G401.6 (cell line): Measurements from ENCODE around the gene TRABD.

Source experiments
- FAIRE-seq: peaks from 2 replicates; lab custom pipeline; 2012; peaks lifted over from hg19 to GRCh38; lab: Jason Lieb, UNC

TRABD gene

DNA sequence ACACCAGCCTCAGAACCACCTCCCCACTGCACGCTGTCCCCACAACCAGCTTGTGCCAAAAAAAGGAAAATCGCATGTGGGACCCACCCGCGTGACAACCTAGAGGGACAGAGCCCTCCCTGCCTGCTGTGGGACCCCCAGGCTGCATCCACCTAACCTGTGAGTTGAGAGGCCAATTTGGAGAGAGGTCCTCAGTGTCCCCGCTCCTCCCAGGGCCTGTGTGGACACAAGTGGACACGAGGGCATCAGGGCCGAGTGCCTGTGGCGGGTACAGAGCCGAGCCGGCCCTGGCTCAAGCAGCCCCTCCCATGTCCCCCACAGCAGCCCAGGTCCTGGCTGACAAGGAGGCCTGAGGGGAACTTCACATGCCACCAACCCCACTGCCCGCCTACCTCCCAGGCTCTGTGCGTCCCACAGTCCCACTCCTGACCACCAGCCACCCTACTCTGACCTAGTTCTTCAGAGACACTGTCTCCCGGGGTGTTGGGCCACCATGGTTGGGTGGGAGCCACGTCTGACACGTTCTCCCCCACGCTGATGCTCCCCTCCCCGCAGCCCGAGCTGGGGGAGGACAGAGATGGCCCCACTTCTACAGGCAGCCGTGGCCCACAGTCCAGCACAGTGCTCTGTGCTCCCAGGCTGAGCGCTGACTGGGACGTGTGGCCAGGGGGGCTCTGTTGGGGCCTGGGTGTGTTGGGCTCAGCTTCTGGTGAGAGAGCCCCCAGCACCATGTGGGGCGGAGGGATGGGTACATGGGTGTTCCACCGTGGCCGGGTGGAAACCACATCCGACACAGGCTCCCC, 34.3 kb downstream of the TRABD start:
- no peak for FAIRE-seq

DNA sequence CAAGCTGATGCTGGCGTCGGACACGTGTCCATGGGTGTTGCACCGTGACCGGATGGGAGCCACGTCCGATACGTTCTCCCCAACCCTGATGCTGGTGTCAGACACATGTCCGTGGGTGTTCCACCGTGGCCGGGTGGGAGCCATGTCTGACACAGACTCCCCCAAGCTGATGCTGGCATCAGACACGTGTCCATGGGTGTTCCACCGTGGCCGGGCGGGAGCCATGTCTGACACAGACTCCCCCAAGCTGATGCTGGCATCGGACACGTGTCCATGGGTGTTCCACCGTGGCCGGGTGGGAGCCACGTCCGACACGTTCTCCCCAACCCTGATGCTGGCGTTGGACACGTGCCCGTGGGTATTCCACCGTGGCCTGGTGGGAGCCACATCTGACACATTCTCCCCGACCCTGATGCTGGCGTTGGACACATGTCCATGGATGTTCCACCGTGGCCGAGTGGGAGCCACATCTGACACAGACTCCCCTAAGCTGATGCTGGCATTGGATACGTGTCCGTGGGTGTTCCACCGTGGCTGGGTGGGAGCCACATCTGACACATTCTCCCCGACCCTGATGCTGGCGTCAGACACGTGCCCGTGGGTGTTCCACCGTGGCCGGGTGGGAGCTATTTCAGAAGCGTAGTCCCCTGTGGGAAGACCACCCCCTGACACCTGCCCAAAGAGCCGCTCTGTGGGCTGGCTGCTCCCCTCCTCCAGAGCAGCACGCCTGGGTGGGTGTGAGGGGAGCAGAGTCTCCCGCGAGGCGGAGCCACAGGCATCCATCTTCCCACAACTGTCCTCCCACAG, 35.1 kb downstream of the TRABD start:
- no peak for FAIRE-seq

DNA sequence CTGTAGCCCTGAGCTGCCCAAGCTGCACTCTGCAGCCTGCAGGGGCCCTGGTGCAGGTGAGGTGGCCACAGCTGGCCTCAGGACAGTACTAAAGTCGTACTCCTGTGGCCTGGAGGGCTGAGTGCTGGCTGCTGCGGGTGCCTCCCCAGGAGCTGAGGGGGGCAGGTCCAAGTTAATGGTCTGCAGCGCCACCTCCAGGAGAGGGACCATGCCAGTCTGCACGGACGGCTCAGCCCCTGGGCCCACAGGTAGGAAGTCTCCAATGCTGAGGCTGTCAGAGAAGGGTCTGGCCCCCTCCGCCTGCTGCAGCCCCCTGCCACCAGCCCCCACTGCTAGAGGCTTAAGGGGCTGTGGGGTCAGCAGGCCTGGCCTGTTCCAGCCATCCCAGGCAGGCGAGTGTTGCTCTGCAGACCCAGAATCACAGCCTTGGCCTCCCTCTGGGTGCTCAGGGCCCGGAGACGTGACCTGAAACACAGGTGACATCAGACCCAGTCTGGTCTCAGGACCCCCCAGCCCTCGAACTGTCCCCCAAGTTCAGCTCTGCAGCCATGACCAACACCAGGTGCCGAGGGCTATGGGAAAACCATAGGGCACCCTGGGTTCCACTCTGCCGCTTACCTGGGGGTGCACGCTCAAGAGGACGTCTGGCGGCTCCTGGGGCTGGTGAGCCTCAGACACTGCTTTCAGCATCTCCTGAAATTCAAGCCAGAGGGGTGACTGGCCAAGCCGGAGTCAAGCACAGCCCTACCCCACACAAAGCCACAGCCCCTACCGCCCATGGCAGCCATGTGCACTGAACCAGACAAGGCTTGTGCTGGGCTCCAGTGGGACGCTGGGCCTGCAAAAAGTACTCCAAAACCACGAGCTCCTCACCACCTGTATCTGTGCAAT, 35.9 kb downstream of the TRABD start:
- FAIRE-seq, result no peak

DNA sequence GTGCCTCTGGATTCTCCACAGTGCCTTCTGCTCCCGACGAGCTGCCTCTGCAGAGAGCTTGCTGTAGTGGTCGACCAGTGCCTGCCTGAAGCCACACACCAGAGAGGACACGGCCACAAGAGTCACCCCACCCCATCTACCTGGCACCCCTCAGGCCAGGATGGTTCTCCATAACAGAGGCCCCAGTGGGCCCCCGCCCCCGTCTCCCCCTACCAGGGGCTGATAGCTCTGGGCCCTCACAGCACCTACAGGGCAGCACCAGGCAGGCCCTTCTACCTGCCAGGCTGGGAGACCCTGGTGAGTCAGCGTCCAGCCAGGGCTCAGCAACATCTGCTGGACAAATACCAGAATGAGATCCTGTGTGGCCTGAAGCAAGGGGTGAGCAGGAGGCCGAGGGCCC, 36.8 kb downstream of the TRABD start:
- FAIRE-seq, result no peak

DNA sequence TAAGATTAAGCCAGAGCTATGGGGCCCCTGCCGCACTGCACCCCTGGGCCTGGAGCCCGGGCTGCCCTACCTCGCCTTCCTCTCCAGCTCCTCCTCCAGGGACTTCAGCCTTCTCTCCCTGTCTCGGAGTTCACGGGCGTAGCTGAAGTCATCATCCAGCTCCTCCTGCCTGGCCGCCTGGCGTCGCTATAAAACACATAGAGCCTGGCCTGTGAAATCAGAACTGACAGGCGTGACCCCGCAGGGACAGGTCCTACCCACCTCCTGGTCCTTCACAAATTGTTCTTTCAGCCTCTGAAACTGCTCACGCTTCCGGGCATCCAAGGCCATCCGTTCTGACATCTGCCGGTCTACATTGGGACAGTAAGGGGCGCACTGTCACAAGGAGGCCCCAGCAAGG, 38.4 kb downstream of the TRABD start:
- FAIRE-seq, result no peak

DNA sequence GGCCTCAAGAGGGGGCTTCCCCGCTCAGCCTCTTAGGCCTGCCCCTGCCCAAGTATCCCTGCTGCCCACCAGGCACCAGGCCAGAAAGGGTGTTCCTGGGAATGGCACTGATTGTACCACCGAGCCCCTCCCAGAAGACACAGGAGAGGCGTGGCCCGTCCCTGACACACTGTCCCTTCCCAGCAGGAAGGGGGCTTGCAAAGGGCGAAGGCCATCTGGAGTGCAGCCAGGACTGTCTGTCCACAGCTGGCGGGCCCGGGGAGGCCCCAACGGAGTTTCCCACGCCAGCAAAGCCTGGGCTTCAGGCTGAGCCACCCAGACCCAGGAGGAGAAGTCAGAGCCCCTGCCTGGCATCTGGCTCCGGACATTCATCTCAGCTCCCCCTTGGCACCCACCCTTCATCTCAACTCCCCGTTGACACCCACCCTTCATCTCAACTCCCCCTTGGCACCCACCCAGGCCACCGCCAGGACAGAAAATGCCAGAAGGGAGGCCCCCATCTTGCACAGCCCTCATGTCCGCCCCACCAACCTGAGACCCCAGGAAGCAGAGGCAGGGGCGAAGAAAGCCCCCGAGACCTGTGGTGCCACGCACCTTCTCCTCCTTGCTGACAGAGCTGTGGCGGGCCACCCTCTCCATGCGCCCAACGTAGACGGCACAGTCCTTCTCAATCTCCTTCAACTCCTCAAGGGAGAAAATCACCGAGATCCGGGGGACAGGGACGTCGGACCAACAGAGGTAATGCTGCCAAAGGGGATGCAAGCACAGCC, 39.7 kb downstream of the TRABD start:
- FAIRE-seq, result no peak

DNA sequence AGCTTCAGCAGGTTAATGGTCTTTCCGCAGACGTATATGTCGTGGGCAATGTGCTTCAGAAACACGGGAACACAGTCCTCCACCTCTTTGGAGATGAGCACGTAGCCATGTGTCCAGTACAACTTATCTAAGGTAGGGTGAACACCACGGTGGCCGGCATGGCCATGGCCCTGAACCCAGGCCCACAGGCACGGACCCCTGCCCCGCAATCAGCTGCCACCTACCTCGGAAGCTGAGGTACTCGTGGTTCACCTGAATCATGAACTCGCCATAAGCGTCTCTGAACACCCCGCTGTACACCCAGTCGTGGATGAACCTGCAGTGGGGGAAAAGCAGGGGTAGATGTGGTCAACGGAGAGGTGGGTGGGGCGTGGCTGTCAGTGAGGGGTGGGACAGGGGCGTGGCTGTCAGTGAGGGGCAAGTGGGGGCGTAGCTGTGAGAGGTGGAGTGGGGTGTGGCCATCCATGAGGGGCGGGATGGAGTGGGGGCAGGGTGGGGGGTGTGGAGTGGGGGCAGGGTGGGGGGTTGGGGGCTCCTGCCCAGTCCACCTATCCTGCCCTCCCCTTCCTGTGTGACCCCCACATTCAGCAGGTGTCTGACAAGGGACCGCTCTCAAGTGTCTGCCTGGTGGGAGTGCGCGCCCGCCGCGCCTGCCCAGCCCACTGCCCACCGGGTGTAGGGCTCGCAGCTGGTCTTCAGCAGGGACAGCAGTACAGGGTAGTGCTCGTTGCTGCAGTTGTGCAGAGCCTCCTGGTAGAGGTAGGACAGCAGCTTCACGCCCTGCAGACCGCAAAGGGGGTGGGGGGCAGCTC, 40.6 kb downstream of the TRABD start:
- FAIRE-seq, result no peak

DNA sequence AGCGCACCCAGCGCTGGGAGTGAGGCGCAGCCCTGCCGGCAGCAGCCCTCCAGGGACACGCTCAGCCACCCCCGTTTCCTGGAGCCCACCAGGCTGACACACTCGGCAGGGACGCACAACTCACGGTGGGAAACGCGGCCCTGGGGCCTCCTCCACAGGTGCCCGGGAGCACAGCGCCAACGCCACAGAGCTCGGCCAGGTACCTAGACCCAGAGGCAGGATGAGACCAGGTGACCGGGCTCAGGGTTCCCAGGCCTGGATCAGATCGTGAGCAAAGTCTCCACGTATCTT, 41.1 kb downstream of the TRABD start:
- no peak for FAIRE-seq

DNA sequence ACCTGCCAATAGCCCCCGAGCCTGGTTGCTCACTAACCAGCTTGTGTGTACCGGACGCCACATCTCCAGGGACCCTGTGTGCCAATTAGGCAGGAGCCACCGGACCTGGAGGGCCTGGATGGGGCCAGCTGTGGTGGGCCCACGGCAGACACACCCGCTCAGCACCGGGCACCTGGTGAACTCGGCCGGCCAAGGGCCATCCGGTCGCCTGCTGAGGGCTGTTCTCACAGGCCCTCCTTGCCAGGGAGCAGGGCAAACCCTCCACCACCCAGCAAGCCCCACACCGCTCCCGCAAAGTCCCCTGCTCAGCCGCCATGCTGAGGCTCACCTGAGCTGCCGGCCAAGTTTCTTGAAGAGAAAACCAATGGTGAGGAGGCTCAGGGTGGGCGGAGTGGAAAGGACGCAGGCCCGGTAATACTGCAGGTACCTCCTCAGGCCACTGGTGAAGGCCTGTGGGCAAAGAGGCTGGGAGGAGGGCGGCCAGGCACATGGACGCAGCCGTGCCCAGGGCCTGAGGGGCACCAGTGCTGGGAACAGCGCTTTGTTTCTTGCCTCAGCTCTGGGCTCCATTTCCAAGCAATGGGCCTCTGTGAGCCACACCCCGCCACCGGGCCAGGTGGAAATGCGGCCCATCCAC, 42.0 kb downstream of the TRABD start:
- no peak for FAIRE-seq

DNA sequence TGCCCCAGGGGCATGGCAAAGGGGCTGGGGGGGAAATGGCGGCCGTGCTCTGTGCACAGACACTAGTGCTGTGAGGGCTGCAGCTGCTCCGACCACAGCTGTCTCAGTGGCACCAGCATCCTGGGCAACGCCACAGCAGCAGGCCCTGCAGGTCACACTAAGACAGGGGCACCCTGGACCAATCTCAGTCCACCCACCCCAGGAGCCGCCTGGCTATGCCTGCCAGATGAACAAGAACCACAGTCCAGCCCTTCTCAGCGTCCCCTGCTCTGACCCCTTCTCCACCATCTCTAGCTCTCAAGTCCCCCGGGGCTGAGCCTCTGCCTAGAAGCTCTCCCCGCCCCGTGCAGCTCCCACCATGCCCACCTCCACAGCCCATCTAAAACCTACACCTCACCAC, 42.7 kb downstream of the TRABD start:
- FAIRE-seq, result no peak

DNA sequence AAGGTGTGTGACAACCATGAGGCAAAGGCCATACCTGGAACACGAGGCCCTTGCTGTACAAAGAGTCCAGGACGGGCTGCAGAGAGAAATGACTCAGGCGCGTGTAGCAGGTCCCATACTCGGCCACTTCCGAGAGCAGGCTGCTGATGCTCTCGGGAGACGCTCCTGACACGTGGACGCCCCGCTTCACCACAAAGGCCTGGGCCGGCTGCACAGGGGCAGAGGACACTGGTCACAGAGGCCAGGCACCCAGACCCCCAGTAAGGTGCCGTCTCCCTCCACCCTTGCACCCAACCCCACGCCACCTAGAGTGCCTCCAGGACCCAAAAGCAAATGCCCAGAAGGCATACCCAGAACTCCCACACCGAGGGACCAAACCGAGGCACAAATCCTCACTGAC, 43.7 kb downstream of the TRABD start:
- FAIRE-seq, result no peak

DNA sequence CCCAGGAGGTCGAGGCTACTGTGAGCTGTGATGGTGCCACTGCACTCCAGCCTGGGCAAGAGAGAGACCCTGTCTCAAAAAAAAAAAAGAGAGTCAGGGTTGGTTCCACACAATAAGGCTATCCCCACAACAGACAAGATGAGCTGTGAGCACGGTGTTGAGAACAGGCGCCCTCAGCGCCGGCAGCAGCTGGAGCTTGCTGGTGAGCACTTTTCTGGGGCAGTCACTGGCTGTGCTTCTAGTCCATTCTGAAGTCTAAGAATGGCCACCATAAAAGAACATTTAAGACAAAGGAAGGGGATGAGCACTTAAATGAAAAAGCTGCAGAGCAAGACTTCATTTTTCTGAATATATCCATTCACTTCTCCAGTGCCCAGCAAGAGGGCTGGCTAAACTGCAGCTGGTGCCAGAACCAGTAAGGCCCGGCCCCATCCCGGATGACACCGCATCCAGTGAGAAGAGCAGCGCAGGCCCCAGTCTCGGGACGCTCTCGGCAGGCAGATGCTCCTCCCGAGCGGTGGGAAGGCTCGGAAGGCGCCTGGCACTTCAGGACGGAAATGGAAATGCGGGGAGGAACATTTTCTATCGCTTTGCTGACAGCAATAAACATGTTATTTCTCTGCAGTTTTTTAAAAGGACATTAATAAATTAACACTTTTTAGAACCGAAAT, 46.9 kb downstream of the TRABD start:
- FAIRE-seq, result no peak

DNA sequence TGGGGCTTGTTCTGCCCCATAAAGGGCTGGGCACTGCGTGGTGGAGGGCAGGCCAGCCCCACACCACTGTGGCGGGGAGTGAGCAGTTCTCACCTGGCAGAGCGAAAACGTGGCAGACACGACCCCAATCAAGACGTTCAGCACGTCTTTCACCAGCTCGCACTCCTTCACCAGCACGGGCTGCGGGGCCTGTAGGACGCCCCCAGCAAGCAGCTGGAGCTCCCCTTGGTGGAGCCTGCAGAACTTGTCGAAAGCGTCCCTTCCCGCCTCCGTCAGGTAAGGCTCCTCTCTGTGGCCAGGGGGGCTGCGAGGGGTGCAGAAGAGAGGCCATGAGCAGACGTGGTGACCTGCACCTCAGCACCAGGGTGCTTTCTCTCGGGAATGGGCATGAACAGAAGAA, 47.5 kb downstream of the TRABD start:
- no peak for FAIRE-seq

DNA sequence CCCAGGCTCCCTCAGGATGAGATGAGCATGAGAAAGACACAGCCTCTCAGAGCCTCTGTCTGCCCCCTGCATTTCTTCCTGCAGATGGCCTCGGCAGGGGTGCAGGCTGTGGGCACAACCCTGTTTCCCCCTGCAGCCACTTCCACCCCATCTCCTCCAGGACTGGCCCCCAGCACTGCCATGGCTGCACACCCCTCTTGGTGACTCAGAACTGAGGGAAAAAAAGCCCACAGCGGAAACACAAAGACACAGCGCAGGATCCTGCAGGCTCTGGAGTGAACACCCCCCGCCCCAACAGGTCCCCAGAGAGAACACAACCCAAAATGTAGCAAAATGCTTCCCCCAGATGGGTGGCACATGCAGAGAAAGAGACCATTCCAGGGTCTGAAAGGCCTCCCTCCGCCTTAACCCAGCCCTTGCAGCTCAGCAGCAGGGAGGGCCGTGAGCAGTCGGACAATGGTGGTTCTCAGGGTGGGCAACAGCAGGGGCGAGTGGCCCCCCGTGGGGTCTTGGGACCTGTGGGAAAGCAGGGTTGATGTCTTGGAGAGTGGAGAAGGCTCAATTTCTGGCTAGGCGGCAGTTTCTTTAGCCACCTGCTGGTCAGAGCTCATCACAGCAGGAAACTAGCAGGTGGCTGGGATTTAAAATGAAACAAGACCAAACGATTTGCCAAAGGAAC, 51.2 kb downstream of the TRABD start:
- FAIRE-seq, result no peak

DNA sequence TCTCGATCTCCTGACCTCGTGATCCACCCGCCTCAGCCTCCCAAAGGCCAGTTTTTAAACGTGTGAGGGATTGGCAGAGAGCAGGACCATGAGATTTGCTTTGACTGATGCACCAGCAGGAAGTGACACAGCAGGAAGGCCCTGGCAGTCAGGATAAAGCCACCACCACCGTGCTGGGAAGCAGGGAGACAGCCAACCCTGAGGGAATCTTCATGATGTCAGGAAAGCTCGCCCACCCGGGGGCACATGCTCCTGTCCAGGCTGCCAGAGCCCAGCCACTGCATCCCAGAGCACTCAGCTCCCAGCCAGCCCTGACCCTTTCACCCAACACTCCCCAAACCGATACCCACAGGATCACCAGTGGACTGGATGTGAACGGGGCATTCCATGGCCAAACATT, 53.0 kb downstream of the TRABD start:
- FAIRE-seq, result no peak

DNA sequence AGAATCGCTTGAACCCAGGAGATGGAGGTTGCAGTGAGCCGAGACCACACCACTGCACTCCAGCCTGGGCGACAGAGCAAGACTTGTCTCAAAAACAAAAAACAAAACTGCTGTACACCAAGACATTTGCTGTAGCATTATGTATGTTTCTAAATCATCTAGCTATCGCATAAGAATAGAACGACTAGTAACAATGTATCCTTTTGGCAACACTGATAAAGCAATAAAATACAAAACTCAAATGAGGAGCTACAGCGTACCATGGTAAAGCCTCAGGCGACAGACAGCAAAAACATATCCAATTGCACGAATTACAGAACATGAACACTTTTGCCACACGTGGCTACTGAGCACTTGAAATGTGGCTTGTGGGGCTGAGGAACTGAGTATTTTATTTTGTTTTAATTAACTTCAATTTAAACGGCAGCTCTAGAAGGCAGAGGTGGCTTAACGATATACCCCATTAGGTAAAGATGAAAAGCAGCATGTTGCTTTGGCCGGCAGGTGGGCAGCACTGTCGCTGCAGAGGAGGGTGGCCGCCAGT, 56.8 kb downstream of the TRABD start:
- FAIRE-seq, result no peak

DNA sequence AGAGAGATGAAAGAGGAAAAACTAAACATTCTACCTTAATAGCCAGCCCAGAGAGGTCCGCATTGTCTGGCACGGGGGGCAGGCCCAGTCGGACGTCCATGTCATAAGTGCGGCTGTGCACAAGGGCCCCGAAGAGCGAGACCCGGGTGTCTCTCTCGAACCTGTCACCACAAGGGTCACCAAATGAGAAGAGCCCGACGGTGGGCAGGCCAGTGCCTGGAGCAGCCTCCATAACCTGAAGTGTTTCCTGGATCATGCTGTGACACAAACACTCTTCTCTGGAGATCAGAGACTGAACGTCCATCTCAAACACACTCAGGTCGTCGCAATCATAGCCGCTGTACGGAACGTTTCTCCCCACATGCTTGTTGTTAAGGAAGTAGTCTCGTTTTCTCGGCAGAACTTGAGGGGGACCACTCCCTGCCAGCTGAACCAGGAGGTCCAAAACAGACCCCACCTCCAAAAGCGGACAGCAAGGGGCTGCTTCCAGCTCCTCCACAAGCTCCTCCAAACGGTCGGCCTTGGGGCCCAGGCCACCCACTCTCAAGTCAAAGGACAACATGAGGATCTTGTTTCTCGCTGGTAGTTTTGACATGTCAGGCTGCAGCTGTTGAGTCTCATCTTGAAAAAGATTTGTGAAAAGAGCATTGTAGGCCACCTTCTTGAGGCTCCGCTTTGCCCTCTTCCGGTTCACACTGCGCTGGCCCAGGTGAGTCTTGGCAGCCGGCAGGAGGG, 58.1 kb downstream of the TRABD start:
- FAIRE-seq, result no peak

DNA sequence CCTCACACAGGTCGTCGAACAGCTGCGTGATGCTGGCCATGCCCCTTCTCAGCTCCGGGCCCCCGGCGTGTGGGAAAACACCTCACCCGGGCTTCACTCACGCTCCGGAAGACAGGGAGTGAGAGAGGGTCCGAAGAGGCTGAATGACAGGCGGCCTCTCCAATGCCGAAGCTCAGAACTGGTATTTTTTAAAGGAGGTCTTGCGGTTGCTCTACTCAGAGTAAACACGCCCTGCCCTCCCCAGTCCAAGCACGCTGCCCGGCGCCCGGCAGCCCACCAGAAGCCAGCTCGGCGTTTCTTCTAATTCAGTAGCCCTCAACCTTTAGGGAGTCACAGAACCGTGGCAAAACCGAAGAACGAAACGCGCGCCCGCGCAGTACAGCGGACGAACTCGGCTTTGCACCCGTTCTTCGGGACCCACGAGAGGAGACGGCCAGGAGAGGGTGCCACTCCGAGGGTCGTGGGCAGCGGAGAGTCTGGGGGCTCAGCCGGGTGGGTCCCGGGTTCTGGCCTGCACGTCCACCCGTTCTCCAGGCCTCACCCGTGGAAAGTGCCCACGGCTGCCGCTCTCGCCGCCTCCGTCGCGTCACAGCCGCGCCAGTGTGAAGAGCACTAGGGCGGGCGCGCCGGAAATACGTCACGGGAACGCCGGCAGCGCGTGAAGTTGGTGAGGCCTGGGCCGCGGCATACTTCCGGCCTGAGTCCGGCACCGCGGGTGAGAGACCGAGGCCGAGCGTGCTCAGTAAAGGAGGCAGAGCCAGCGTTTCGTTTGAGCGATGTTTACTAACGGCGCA, 58.9 kb downstream of the TRABD start, which contains the start of gene TUBGCP6:
Gene TUBGCP6 (minus strand): TSS at position 604 of the 794 bp plus-strand sequence. CDS start 564 bp downstream, at position 40.
- FAIRE-seq, result peak; percentile 90
